Fibroblast of lung (primary cell): ENCODE results near the gene XYLB.

Experiments
- EZH2 ChIP-seq: IDR thresholded peaks from 2 replicates; pipeline ENCODE4 v1.5.1; 2012; ENCODE audit warnings: low read length, control low read depth, mild to moderate bottlenecking; ENCODE audit errors: missing control alignments
- TF ChIP-seq, protein P1 (sequence below), 2 donors: IDR thresholded peaks in 1 of 2; conservative IDR thresholded peaks in 1 of 2; 1 replicate in 1 of 2; 2 replicates in 1 of 2; pipeline ENCODE4 v1.5.1; 2011 to 2012; ENCODE audit warnings: low read length in 2 of 2, control low read depth in 1 of 2, inconsistent platforms in 1 of 2, low read depth in 1 of 2, mild to moderate bottlenecking in 1 of 2

DNA sequence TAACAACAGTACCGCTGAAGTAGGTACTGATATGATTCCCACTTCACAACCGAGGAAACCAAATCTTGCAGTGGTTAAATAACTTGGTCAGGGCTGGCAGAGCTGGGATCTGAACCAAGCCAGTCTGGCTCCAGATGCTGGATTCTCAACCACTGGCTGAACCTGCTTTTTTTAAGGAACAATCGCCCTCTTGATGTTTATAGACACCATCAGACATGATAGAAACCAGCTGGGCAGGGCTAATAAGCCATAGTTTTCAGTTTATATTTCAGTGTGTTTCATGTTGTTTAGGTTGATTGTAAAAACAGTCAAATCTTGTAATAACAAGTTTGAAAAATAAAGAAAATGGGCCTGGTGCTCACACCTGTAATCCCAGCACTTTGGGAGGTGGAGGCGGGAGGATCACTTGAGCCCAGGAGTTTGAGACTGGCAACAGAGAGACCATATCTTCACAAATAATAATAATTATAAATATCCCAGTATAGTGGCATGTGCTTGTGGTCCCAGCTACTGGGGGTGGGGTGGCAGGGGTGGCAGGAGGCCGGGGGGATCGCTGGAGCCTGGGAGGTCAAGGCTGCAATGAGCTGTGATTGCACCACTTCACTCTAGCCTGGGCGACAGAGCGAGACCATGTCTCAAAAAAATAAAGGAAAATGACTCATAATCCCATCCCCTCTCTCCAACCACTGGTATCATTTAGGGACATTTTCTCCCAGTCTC, 36.7 kb downstream of the XYLB start:
- TF ChIP-seq, protein P1, sequence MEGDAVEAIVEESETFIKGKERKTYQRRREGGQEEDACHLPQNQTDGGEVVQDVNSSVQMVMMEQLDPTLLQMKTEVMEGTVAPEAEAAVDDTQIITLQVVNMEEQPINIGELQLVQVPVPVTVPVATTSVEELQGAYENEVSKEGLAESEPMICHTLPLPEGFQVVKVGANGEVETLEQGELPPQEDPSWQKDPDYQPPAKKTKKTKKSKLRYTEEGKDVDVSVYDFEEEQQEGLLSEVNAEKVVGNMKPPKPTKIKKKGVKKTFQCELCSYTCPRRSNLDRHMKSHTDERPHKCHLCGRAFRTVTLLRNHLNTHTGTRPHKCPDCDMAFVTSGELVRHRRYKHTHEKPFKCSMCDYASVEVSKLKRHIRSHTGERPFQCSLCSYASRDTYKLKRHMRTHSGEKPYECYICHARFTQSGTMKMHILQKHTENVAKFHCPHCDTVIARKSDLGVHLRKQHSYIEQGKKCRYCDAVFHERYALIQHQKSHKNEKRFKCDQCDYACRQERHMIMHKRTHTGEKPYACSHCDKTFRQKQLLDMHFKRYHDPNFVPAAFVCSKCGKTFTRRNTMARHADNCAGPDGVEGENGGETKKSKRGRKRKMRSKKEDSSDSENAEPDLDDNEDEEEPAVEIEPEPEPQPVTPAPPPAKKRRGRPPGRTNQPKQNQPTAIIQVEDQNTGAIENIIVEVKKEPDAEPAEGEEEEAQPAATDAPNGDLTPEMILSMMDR (conservative IDR thresholded peaks at IDR 0.05 in 1 of 2, IDR thresholded peaks at IDR 0.05 in 1 of 2; ENCODE audit: low read depth in 1 of 2, low read length in 2 of 2), result no peak
- no peak for TF ChIP-seq EZH2
